ENCODE results near the gene HES5.
"Not testable (repeated sequence)": the region's sequence is repeated elsewhere in the genome, so short reads cannot be mapped to it uniquely, and the experiment has no call there.

DNA sequence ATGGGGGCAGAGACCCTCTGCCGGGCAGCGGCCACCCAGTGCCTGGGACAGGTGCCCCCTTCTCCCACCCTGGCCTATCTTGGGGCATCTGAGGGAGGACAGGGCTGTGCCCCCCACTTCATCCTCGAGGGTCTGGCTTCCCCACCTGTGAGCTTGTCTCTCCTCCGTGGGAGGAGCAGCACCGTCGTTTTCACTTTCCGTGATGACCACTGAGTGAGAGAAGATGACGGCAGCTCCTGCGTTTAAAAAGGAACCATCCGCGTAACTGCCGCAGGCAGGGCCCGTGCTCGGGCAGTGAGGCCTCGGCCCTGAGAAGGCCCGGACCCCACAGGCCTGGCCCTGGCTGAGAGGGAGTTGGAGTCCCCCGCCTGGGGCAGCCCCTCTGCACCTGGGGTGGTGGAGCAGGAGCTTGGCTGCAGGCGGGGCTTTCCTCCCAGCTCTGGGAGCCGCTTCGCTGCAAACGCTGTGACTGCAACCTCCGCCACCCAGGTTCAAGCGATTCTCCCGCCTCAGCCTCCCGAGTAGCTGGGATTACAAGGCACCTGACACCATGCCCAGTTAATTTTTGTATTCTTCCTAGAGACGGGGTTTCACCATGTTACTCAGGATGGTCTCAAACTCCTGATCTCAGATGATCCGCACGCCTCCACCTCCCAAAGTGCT, 19.4 kb upstream of the HES5 start:
- TF ChIP-seq, protein P1, sequence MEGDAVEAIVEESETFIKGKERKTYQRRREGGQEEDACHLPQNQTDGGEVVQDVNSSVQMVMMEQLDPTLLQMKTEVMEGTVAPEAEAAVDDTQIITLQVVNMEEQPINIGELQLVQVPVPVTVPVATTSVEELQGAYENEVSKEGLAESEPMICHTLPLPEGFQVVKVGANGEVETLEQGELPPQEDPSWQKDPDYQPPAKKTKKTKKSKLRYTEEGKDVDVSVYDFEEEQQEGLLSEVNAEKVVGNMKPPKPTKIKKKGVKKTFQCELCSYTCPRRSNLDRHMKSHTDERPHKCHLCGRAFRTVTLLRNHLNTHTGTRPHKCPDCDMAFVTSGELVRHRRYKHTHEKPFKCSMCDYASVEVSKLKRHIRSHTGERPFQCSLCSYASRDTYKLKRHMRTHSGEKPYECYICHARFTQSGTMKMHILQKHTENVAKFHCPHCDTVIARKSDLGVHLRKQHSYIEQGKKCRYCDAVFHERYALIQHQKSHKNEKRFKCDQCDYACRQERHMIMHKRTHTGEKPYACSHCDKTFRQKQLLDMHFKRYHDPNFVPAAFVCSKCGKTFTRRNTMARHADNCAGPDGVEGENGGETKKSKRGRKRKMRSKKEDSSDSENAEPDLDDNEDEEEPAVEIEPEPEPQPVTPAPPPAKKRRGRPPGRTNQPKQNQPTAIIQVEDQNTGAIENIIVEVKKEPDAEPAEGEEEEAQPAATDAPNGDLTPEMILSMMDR (conservative IDR thresholded peaks at IDR 0.05; ENCODE audit: low read depth, low read length), result not testable (repeated sequence)
- TF ChIP-seq, protein P2, sequence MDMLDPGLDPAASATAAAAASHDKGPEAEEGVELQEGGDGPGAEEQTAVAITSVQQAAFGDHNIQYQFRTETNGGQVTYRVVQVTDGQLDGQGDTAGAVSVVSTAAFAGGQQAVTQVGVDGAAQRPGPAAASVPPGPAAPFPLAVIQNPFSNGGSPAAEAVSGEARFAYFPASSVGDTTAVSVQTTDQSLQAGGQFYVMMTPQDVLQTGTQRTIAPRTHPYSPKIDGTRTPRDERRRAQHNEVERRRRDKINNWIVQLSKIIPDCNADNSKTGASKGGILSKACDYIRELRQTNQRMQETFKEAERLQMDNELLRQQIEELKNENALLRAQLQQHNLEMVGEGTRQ (IDR thresholded peaks at IDR 0.05; ENCODE audit: low read depth, low read length), result not testable (repeated sequence)
- TF ChIP-seq POLR2A (IDR thresholded peaks at IDR 0.05; ENCODE audit: low read depth, low read length); MXI1 (IDR thresholded peaks at IDR 0.05; ENCODE audit: borderline replicate concordance, low read depth, low read length); NFE2L2 (IDR thresholded peaks at IDR 0.05; ENCODE audit: low read depth, low read length); CEBPB (IDR thresholded peaks at IDR 0.05; ENCODE audit: low read depth, low read length); RAD21 (IDR thresholded peaks at IDR 0.05; ENCODE audit: low read length); RCOR1 (IDR thresholded peaks at IDR 0.05; ENCODE audit: insufficient replicate concordance, low read length); MAZ (IDR thresholded peaks at IDR 0.05; ENCODE audit: borderline replicate concordance, low read depth, low read length); RFX5 (IDR thresholded peaks at IDR 0.05; ENCODE audit: low read depth, low read length); CHD1 (IDR thresholded peaks at IDR 0.05; ENCODE audit: low read depth, low read length); SMC3 (IDR thresholded peaks at IDR 0.05; ENCODE audit: low read depth, low read length); FOS (IDR thresholded peaks at IDR 0.05; ENCODE audit: low read depth, low read length): not testable (repeated sequence)
- TF ChIP-seq, protein P3, sequence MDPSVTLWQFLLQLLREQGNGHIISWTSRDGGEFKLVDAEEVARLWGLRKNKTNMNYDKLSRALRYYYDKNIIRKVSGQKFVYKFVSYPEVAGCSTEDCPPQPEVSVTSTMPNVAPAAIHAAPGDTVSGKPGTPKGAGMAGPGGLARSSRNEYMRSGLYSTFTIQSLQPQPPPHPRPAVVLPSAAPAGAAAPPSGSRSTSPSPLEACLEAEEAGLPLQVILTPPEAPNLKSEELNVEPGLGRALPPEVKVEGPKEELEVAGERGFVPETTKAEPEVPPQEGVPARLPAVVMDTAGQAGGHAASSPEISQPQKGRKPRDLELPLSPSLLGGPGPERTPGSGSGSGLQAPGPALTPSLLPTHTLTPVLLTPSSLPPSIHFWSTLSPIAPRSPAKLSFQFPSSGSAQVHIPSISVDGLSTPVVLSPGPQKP (IDR thresholded peaks at IDR 0.05; ENCODE audit: borderline replicate concordance, low read depth, low read length), result not testable (repeated sequence)
